ENCODE measurements around the gene FRY.
A peak's percentile ranks its signal among the peaks of the same experiment; 100 is the strongest.
"Not testable (repeated sequence)": the region's sequence is repeated elsewhere in the genome, so short reads cannot be mapped to it uniquely, and the experiment has no call there.

Gene FRY

DNA sequence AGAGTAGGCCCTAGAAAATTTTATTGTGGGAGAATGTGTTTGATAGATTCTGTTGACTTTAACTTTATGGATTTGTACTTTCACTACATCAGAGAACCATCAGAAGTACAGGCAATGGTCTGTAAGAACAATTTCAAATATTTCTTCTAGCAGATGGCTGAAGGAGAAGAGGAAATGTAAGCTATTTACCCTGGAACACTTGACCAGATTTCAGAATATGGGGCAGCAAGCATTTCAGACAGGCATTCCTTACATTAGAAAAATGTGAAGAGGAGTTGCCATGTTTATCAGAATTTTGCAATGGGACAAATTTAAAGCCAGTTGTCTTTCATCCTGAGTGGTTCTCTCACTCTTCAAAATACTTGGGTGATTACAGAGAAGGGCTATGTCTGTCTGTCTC, 7.5 kb downstream of the FRY start:
- Histone ChIP-seq H3K4me3 (no peak overlapping the region), H3K27ac (no peak overlapping the region)

- H3K27ac ChIP-seq, result no peak overlapping the region
- H3K4me3 ChIP-seq, result no peak overlapping the region
Observed at GRCh38 chr13:32039528-32039927, 8.0 kb downstream of the FRY start.

GRCh38 chr13:32040052-32040642, 8.6 kb downstream of the FRY start:
- Histone ChIP-seq H3K27ac (no peak overlapping the region), H3K4me3 (no peak overlapping the region)

DNA sequence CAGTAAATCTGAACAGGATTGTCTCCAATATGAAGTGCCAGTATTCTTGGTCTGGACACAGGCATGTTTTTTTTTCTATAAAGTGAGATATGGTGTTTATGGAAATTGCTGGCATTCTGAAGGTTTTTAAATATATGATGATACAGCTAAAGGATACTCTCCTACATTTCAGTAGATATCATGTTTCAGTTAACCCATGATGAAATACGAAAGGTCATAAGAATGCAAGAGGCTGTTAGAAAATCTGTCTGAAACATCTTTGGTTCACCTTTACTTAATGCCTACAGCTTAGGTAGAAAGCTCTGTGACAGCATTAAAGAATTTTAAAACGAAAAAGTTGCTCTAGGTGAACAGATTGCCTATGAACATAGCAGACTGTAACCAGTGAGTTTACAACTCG, 9.1 kb downstream of the FRY start:
- H3K4me3 ChIP-seq, result no peak overlapping the region
- H3K27ac ChIP-seq, result no peak overlapping the region

DNA sequence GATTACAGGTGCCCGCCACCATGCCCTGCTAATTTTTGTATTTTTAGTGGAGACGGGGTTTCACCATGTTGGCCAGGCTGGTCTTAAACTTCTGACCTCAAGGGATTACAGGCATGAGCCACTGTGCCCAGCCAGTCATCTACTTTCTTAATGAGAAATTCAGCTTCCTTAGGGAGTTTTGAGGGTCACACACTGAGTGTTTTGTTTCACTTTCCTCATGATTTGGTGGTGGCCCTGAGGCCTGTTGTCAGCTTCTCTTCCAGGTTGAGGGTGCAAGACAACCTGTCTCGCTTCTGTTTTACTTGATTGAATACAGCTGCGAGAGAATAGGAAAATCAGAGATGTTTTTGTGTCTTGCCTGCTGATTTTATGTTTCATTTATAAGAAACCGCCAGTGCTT, 9.9 kb downstream of the FRY start:
- no peak overlapping the region for H3K4me3 ChIP-seq
- H3K27ac ChIP-seq, result no peak overlapping the region

GRCh38 chr13:32042551-32042950, 11.0 kb downstream of the FRY start:
- H3K27ac ChIP-seq, result no peak overlapping the region
- no peak overlapping the region for H3K4me3 ChIP-seq

DNA sequence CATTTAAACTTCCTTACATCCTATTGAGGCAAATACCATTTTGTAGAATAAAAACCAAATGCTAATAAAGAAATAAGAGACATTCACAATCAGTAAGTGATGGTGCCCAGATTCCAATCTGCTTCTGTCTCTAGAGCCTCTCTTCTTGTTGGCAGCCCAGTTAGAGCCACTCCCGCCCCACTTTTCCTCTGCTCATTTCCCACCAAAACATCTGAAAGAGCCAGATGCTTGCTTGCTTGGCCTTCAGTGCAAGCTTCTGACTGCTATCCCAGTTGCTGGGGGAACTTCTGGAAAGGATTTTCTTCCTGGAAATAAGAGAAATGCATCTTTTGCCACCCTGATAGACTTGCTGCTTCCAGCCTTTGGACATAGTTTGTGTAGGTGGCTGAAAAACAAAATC, 12.9 kb downstream of the FRY start:
- H3K4me3 ChIP-seq, result no peak overlapping the region
- peak overlapping the region in 2 of 21 experiments; percentile 1 to 27 for H3K27ac ChIP-seq

DNA sequence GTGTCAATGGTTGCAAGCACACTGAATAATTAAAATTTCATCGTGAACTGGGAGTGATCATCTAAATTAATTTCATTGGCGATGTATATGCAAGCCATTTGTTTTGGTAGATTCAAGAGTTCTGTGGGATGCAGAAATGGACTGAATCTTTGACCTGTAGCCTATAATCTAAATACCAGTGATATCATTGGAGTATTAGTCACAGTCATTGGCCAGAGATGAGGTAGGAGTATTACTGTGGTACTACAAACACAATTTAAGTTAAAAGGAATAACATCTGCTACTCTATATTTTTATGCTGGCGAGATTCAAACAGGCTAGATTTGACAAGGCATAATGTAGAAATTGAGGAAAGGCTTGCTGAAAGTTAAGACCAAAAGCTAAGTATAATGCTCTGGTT, 14.0 kb downstream of the FRY start:
- Histone ChIP-seq H3K27ac (peak overlapping the region in 1 of 21 experiments; percentile 2), H3K4me3 (no peak overlapping the region)

- Histone ChIP-seq H3K4me3 (no peak overlapping the region), H3K27ac (peak overlapping the region in 4 of 21 experiments; percentile 2 to 52 (median 28))
Observed at GRCh38 chr13:32045982-32046785, 14.6 kb downstream of the FRY start.

DNA sequence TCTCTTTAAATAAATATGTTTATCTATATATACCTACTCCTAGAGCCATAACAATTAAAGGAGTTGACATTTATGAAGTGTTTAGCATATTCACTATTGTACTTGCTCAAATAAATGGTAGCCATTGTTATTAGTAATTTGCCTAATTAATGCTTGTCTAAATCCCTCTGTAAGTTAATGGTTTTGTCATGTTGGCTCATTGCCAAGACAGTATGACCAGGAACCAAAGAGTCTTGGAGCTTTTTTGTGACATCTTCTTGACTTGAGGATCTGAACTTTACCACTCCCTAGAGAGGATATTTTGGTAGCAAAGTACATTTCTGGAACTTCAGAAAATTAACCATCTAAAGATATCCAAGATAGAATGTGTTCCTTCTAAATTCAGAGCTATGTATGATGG, 15.5 kb downstream of the FRY start:
- H3K27ac ChIP-seq, result no peak overlapping the region
- H3K4me3 ChIP-seq, result no peak overlapping the region

GRCh38 chr13:32047793-32048192, 16.2 kb downstream of the FRY start:
- H3K27ac ChIP-seq, result no peak overlapping the region
- H3K4me3 ChIP-seq, result no peak overlapping the region

GRCh38 chr13:32048816-32049215, 17.2 kb downstream of the FRY start:
- Histone ChIP-seq H3K4me3 (no peak overlapping the region), H3K27ac (no peak overlapping the region)

GRCh38 chr13:32051156-32051555, 19.6 kb downstream of the FRY start:
- Histone ChIP-seq H3K4me3 (no peak overlapping the region), H3K27ac (no peak overlapping the region)

- H3K27ac ChIP-seq, result no peak overlapping the region
- H3K4me3 ChIP-seq, result no peak overlapping the region
Observed at GRCh38 chr13:32056316-32056715, 24.7 kb downstream of the FRY start.

GRCh38 chr13:32057325-32057724, 25.8 kb downstream of the FRY start:
- not testable (repeated sequence) for H3K4me3 ChIP-seq, H3K27ac ChIP-seq

DNA sequence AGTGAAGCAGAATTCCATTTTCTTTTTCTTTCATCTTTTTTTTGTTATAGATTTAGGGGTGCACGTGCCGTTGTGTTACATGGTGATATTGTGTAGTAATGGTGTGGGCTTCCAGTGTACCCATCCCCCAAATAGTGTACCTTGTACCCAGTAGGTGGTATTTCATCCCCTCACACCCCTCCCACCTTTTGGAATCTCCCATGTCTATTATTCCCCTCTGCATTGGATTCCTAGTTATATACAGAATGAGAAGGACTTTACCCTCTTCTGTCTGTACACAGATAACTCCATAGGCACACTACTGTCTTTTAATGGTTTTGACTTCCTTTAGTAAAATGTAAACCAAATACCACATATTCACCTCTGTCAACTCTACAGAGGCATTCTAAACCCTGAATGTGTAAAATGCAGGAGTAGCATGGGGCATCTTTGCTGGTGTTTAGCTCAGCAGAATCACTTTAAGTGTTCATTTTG, 28.0 kb downstream of the FRY start:
- Histone ChIP-seq H3K4me3 (no peak overlapping the region), H3K27ac (no peak overlapping the region)

DNA sequence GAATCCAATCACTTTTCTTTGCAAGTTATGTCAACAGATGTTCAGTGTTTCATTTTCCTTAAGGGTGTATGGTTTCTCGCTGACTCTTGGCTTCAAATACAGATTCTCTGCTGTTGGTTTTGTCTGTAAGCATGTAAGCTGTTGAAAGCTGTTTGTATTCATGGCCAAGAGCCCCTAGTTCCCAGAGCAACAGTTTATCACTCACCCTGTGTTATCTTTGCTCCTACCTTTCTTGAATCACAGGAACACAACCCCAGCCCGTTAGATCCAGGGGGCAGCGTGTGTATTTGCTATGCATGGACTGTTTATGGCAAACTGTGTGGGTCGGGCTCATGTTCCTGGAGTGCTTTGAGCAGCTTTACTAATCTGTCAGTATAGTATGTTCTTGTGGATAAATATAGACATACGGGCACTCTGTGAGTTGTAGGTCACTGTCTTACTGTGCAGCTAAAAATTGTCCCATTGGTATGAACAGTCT, 28.9 kb downstream of the FRY start:
- Histone ChIP-seq H3K27ac (no peak overlapping the region), H3K4me3 (no peak overlapping the region)

DNA sequence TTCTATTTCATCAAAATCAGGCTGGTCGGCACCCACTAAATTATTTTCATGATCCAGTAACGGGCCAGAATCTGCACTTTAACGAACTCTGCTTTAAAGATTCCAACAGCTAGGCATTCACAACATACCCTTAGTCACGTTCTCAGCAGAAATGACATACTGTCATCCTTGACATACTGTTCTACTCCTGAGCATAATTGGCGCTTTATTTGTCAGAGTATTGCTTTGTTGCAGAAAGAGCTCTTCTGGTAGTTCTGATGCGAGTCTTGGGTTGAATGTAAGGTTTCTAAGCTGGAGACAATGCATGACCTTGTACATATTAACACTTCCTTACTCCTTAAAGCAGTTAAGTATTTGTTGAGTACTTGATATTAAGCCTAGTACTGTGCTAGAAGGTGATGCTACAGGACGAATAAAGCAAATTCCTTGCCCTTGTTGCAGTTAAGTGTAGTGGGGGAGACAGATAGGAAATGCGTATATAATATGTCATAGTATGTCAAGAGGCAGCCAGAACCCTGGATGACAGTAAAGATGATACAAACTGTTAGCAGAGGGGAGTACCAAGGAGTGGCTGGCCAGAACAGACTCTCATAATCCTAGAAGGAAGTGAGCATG, 32.2 kb downstream of the FRY start:
- Histone ChIP-seq H3K27ac (no peak overlapping the region), H3K4me3 (no peak overlapping the region)

DNA sequence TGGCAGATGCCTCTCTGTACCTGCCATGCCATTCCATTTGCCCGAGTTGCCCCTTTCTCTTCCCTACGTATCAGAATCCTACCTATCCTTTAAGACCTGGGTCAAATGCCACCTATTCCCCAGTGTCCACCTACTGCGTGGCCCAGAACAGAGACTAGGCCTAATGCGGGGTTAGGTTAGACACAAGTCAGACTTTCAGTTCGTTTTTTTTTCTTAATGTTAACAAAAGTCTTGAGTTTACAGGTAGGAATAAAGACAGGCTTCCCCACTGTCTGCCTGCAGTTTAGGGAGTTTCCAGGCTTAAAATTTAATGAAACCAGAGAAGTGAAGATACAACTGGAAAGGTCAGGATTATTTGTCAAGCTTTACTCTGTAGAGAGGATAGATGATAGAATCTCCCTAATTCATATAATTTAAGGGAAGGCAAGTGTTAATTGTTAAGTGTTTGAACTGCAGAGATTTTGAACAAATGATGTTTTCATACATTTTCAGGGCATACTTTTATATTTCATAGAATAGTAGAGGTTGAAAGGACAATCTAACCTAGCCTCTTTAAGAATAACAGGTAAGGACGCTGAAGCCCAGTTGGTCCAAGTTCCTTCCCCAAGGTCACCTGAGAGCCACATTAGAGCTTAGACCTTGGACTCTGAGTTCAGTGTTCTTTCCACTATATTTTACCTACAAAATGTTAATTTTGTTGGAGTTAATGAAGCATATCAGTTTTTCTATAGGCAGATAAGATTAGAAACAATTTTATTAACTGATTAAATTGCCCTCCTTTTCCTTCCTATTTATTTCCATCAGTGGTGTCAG, 35.8 kb downstream of the FRY start:
- Histone ChIP-seq H3K27ac (no peak overlapping the region), H3K4me3 (no peak overlapping the region)

DNA sequence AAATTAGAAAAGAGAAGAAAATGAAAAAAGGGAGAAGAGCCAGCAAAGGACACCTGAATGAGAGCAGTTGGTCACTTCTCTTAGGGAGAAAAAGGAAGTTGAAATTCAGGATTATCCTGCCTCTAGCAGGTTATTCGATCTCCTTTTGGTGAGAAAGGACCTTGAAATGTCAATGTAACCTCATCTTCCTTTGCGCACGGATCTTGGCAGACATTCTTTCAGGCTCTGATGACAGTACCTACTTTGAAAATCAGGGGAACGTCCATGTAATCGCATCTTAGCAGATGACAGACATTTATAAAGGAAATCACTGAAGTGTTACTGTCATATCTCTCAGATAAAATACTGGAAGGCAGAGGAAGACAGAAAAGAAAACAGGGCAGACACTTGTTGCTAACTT, 36.7 kb downstream of the FRY start:
- Histone ChIP-seq H3K4me3 (no peak overlapping the region), H3K27ac (no peak overlapping the region)

Measured in skin epidermis (tissue), 12 donors.